K562 (cell line): ENCODE data around the gene TOGARAM2. TPM values are rescaled to one million over a fixed set of nuclear protein-coding genes. Genes with fewer than 3 reads are reported as not detected.

Experiments
- CBFA2T3 ChIP-seq: fragments of 450-650 bp; IDR thresholded peaks from 2 replicates; pipeline ENCODE4 v1.6.1; 2017
- E2F3 ChIP-seq: fragments of 250-450 bp; sonication (Bioruptor Pico); IDR thresholded peaks from 2 replicates; pipeline ENCODE4 v1.4.0; 2020; ENCODE audit warnings: mild to moderate bottlenecking
- EGR1 ChIP-seq: fragments of 450-650 bp; conservative IDR thresholded peaks from 2 replicates; pipeline ENCODE4 v1.6.1; 2017; ENCODE audit warnings: mild to moderate bottlenecking
- NR3C1 ChIP-seq: sonication (generic); formaldehyde crosslinking; IDR thresholded peaks from 2 replicates; pipeline ENCODE4 v1.8.1; 2022; ENCODE audit warnings: missing genetic modification reagents
- SMARCA4 ChIP-seq: fragments of 450-650 bp; IDR thresholded peaks from 2 replicates; pipeline ENCODE4 v1.6.1; 2016
- ZNF263 ChIP-seq: sonication (generic); formaldehyde crosslinking; IDR thresholded peaks from 2 replicates; pipeline ENCODE4 v1.8.0; 2022; ENCODE audit warnings: mild to moderate bottlenecking, missing genetic modification reagents, borderline replicate concordance
- polyA plus RNA-seq, 8 experiments: library from polyadenylated mRNA; depleted of rRNA in 4 of 8; stranded (reverse) in 5 of 8; unstranded in 3 of 8; fragments of >200 nt; fragmentation: Nextera tagmentation in 2 of 8; fragmentation: Illumina TruSeq in 1 of 8; extraction: Ambion mirVana in 2 of 8; extraction: Trizol in 1 of 8; gene quantifications; 2 replicates each; pipeline versions ENCODE4 v1.2.1 to v1.2.3, GENCODE V29; 2011 to 2014; ENCODE audit warnings: inconsistent platforms in 1 of 8, missing spikeins in 1 of 8
- total RNA-seq, 7 experiments: library from RNA; depleted of rRNA in 6 of 7; stranded (reverse); fragments of >200 nt in 6 of 7; fragmentation: Illumina TruSeq in 2 of 7; extraction: Trizol in 2 of 7; gene quantifications; 2 replicates each; pipeline versions ENCODE4 v1.2.1 to v1.2.3, GENCODE V29; 2011 to 2021; ENCODE audit warnings: low replicate concordance in 1 of 7
- TF ChIP-seq, protein P1 (sequence below): fragments of 450-650 bp; formaldehyde crosslinking; IDR thresholded peaks from 2 replicates; pipeline ENCODE4 v1.4.0; 2020; ENCODE audit warnings: mild to moderate bottlenecking, moderate library complexity
- TF ChIP-seq, protein P2 (sequence below): fragments of 450-650 bp; IDR thresholded peaks from one replicate; pipeline ENCODE4 v1.6.1; 2018; ENCODE audit warnings: mild to moderate bottlenecking, moderate library complexity; ENCODE audit not compliant: partially characterized antibody
- TF ChIP-seq, protein P3 (sequence below): fragments of 450-650 bp; formaldehyde crosslinking; IDR thresholded peaks from 2 replicates; pipeline ENCODE4 v1.4.0; 2022; ENCODE audit warnings: mild to moderate bottlenecking, moderate library complexity

Gene TOGARAM2
- total and polyA plus RNA-seq, 9 of the 15 experiments (the other 6 are each of a cell fraction or from before 2014, with no cell fraction given): not detected

DNA sequence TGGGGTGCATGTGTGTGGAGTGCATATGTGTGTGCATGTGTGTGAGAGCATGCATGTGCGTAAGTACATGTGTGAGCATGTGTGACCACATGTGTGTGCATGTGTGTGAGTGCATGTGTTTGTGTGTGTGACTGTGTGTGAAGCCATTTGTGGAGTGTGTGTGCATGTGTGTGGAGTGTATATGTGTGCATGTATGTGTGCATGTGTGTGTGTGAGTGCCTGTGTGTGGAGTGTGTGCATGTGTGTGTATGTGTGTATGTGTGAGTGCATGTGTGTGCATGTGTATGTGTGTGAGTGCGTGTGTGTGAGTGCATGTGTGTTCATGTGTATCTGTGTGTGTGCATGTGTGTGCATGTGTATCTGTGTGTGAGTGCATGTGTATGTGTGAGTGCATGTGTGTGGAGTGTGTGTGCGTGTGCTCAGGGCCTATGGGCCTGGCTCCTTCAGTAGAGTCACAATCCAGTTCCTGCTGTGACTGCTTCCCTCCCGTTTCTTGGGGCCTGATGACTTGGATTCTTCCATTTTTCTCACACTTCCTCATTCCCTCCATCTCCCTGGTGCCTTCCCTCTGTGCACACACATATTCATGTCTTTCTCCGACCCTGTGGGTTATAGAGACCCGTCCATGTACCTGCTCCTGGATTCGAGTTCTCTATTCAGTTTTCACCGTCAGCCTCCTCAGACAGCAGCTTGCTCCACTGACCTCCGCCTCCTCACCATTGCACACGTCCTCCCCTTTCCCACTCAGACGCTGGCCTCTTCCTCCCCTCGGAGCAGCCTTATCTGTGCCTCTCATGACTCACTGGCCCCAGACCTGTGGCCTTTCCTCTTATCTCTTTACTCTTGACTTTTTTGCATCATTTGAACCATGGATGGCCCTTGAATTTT lies 25.2 kb downstream of the TOGARAM2 start (continued):
- TF ChIP-seq, protein P1, sequence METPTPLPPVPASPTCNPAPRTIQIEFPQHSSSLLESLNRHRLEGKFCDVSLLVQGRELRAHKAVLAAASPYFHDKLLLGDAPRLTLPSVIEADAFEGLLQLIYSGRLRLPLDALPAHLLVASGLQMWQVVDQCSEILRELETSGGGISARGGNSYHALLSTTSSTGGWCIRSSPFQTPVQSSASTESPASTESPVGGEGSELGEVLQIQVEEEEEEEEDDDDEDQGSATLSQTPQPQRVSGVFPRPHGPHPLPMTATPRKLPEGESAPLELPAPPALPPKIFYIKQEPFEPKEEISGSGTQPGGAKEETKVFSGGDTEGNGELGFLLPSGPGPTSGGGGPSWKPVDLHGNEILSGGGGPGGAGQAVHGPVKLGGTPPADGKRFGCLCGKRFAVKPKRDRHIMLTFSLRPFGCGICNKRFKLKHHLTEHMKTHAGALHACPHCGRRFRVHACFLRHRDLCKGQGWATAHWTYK: 0 out of 2 replicates have a peak, but pooled peaks have one; percentile 39
- TF ChIP-seq NR3C1: no peak
- peak; percentile 84 for TF ChIP-seq SMARCA4
- TF ChIP-seq ZNF263: peak; percentile 42; the same call in 1 of the 2 replicates
- TF ChIP-seq, protein P2, sequence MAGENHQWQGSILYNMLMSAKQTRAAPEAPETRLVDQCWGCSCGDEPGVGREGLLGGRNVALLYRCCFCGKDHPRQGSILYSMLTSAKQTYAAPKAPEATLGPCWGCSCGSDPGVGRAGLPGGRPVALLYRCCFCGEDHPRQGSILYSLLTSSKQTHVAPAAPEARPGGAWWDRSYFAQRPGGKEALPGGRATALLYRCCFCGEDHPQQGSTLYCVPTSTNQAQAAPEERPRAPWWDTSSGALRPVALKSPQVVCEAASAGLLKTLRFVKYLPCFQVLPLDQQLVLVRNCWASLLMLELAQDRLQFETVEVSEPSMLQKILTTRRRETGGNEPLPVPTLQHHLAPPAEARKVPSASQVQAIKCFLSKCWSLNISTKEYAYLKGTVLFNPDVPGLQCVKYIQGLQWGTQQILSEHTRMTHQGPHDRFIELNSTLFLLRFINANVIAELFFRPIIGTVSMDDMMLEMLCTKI: no peak
- peak; percentile 74 for TF ChIP-seq EGR1
- TF ChIP-seq E2F3 (CRISPR knock-in tag): 0 out of 2 replicates have a peak, but pooled peaks have one; percentile 23
- peak; percentile 78 for TF ChIP-seq CBFA2T3
- TF ChIP-seq, protein P3, sequence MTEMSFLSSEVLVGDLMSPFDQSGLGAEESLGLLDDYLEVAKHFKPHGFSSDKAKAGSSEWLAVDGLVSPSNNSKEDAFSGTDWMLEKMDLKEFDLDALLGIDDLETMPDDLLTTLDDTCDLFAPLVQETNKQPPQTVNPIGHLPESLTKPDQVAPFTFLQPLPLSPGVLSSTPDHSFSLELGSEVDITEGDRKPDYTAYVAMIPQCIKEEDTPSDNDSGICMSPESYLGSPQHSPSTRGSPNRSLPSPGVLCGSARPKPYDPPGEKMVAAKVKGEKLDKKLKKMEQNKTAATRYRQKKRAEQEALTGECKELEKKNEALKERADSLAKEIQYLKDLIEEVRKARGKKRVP (CRISPR knock-in tag): peak; percentile 62
